Neural progenitor cell (in vitro differentiated cells): ENCODE measurements around the gene VAMP3.

Experiments used
- EZH2phosphoT487 ChIP-seq: fragments of 200-600 bp; sonication (generic); IDR thresholded peaks from 2 replicates; pipeline ENCODE4 v1.6.1; 2017; ENCODE audit warnings: antibody characterized with exemption
- TF ChIP-seq, protein P1 (sequence below): fragments of 200-600 bp; sonication (generic); IDR thresholded peaks from 2 replicates; pipeline ENCODE4 v1.5.1; 2017; ENCODE audit warnings: antibody characterized with exemption, mild to moderate bottlenecking

DNA sequence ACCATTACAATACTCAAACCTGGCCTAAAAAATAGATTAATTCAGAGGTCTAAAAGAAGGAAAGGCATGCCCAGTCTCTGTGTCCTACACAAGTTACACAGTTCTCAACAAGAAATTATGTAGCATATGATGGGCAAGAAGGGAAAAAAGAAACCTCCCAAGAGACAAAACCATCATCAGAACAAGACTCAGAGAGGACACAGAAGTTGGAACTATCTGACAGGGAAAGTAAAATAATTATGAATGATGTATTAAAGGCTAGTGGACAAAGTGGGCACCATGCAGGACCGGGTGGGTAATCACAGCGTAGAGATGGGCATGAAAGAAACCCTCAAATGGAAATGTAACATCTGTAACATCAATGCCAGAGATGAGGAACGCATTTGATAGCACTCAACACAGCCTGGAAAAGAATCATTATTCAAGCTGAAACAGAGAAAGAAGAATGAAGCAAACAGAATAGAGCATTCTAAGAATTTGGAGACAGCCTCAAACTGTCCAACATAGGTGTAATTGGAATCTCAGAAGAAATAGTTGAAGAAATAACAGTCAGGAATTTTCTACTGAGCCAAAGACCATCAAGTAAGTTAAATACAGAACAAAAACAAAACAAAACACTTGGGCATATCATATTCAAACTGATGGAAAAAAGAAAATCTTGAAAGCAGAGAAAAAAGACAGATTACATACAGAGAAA, 42.7 kb downstream of the VAMP3 start:
- TF ChIP-seq, protein P1, sequence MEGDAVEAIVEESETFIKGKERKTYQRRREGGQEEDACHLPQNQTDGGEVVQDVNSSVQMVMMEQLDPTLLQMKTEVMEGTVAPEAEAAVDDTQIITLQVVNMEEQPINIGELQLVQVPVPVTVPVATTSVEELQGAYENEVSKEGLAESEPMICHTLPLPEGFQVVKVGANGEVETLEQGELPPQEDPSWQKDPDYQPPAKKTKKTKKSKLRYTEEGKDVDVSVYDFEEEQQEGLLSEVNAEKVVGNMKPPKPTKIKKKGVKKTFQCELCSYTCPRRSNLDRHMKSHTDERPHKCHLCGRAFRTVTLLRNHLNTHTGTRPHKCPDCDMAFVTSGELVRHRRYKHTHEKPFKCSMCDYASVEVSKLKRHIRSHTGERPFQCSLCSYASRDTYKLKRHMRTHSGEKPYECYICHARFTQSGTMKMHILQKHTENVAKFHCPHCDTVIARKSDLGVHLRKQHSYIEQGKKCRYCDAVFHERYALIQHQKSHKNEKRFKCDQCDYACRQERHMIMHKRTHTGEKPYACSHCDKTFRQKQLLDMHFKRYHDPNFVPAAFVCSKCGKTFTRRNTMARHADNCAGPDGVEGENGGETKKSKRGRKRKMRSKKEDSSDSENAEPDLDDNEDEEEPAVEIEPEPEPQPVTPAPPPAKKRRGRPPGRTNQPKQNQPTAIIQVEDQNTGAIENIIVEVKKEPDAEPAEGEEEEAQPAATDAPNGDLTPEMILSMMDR, result no peak
- TF ChIP-seq EZH2phosphoT487, result no peak
